ENCODE results near the gene PLCD3.
A peak's percentile ranks its signal among the peaks of the same experiment; 100 is the strongest.

The PLCD3 gene

GRCh38 chr17:45172232-45172540, 39.9 kb upstream of the PLCD3 start:
- H3K9me3 ChIP-seq (ENCODE audit: control insufficient read depth, low read length), result no peaks in the 10 kb centered on the region
- peak overlapping the region; percentile 8 for H2AFZ ChIP-seq (ENCODE audit: low read depth, low read length)
- H3K23ac ChIP-seq (ENCODE audit: low read length in 2 of 2), result no peak overlapping the region
- H2BK12ac ChIP-seq (ENCODE audit: low read length in 2 of 2), result peak overlapping the region; percentile 34 to 67
- H3K36me3 ChIP-seq (ENCODE audit: control insufficient read depth in 1 of 2, insufficient read depth in 2 of 2, low read depth in 1 of 2, low read length in 2 of 2), result peaks cover 9 to 13% of the 10 kb centered on the region in 2 experiments
- no peaks in the 10 kb centered on the region for H3K79me1 ChIP-seq (replicated peaks; ENCODE audit: low read length, poor library complexity, severe bottlenecking)
- peak overlapping the region; percentile 87 for H2BK15ac ChIP-seq (ENCODE audit: low read depth, poor library complexity, severe bottlenecking)
- no peak overlapping the region for H3K4me2 ChIP-seq (ENCODE audit: low read length, poor library complexity, severe bottlenecking)
- H3K27me3 ChIP-seq (ENCODE audit: control insufficient read depth in 1 of 2, insufficient read depth in 1 of 2, low read length in 2 of 2), result no peaks in the 10 kb centered on the region
- DNase-seq, result no peak
- H3K4me1 ChIP-seq (ENCODE audit: control insufficient read depth, insufficient read depth, low read depth, low read length), result peaks cover 32% of the 10 kb centered on the region
- peak overlapping the region in 1 of 2 experiments; percentile 79 for H3K4me3 ChIP-seq (ENCODE audit: insufficient read depth in 1 of 2, low read depth in 1 of 2, low read length in 2 of 2)
- peak overlapping the region; percentile 24 for H2BK120ac ChIP-seq (ENCODE audit: low read depth, low read length)
- 91% methylated on average over 5 of the region's 5 CpGs for WGBS
- peak overlapping the region; percentile 94 for H3K9ac ChIP-seq (ENCODE audit: low read length)
- H2BK5ac ChIP-seq (ENCODE audit: low read depth, low read length, poor library complexity, severe bottlenecking), result peak overlapping the region; percentile 88
- H4K91ac ChIP-seq (ENCODE audit: low read length), result peak overlapping the region; percentile 77
- peak overlapping the region; percentile 5 to 78 for H3K4ac ChIP-seq (ENCODE audit: low read depth in 1 of 2, low read length in 2 of 2)
- peak overlapping the region; percentile 81 for H3K27ac ChIP-seq (ENCODE audit: low read length, poor library complexity, severe bottlenecking)
- peak overlapping the region; percentile 71 to 88 for H3K18ac ChIP-seq (ENCODE audit: low read depth in 1 of 2, low read length in 2 of 2)
- H3K14ac ChIP-seq (ENCODE audit: low read length in 2 of 2), result no peak overlapping the region
- peak overlapping the region; percentile 70 for H2AK5ac ChIP-seq (ENCODE audit: low read length, severe bottlenecking)
- peak overlapping the region; percentile 97 for H4K8ac ChIP-seq (ENCODE audit: low read length)

GRCh38 chr17:45171338-45172231, 39.3 kb upstream of the PLCD3 start:
- no peaks in the 10 kb centered on the region for H3K27me3 ChIP-seq (ENCODE audit: control insufficient read depth in 1 of 2, insufficient read depth in 1 of 2, low read length in 2 of 2)
- H3K4me2 ChIP-seq (ENCODE audit: low read length, poor library complexity, severe bottlenecking), result peak overlapping the region; percentile 38
- WGBS, result 61% methylated on average over 15 of the region's 20 CpGs
- H3K4ac ChIP-seq (ENCODE audit: low read depth in 1 of 2, low read length in 2 of 2), result peak overlapping the region; percentile 34 to 78
- peak overlapping the region; percentile 91 for H2BK15ac ChIP-seq (ENCODE audit: low read depth, poor library complexity, severe bottlenecking)
- peak overlapping the region; percentile 88 for H2BK5ac ChIP-seq (ENCODE audit: low read depth, low read length, poor library complexity, severe bottlenecking)
- H3K18ac ChIP-seq (ENCODE audit: low read depth in 1 of 2, low read length in 2 of 2), result peak overlapping the region; percentile 71 to 88
- H4K8ac ChIP-seq (ENCODE audit: low read length), result peak overlapping the region; percentile 97
- no peaks in the 10 kb centered on the region for H3K9me3 ChIP-seq (ENCODE audit: control insufficient read depth, low read length)
- H2BK120ac ChIP-seq (ENCODE audit: low read depth, low read length), result peak overlapping the region; percentile 44
- peaks cover 32% of the 10 kb centered on the region for H3K4me1 ChIP-seq (ENCODE audit: control insufficient read depth, insufficient read depth, low read depth, low read length)
- no peak overlapping the region for H3K23ac ChIP-seq (ENCODE audit: low read length in 2 of 2)
- peak overlapping the region in 1 of 2 experiments; percentile 67 for H2BK12ac ChIP-seq (ENCODE audit: low read length in 2 of 2)
- peak overlapping the region; percentile 81 for H3K27ac ChIP-seq (ENCODE audit: low read length, poor library complexity, severe bottlenecking)
- H3K14ac ChIP-seq (ENCODE audit: low read length in 2 of 2), result no peak overlapping the region
- peak overlapping the region; percentile 20 for H2AFZ ChIP-seq (ENCODE audit: low read depth, low read length)
- peaks cover 9 to 13% of the 10 kb centered on the region in 2 experiments for H3K36me3 ChIP-seq (ENCODE audit: control insufficient read depth in 1 of 2, insufficient read depth in 2 of 2, low read depth in 1 of 2, low read length in 2 of 2)
- H3K79me1 ChIP-seq (replicated peaks; ENCODE audit: low read length, poor library complexity, severe bottlenecking), result no peaks in the 10 kb centered on the region
- no peak for DNase-seq
- peak overlapping the region; percentile 70 for H2AK5ac ChIP-seq (ENCODE audit: low read length, severe bottlenecking)
- peak overlapping the region in 1 of 2 experiments; percentile 79 for H3K4me3 ChIP-seq (ENCODE audit: insufficient read depth in 1 of 2, low read depth in 1 of 2, low read length in 2 of 2)
- peak overlapping the region; percentile 94 for H3K9ac ChIP-seq (ENCODE audit: low read length)
- peak overlapping the region; percentile 77 for H4K91ac ChIP-seq (ENCODE audit: low read length)

GRCh38 chr17:45170931-45171337, 38.6 kb upstream of the PLCD3 start:
- Histone ChIP-seq H3K27ac (ENCODE audit: low read length, poor library complexity, severe bottlenecking) (peak overlapping the region; percentile 81), H2BK5ac (ENCODE audit: low read depth, low read length, poor library complexity, severe bottlenecking) (peak overlapping the region; percentile 88), H2BK12ac (ENCODE audit: low read length in 2 of 2) (peak overlapping the region in 1 of 2 experiments; percentile 33), H4K8ac (ENCODE audit: low read length) (peak overlapping the region; percentile 97), H3K27me3 (ENCODE audit: control insufficient read depth in 1 of 2, insufficient read depth in 1 of 2, low read length in 2 of 2) (no peaks in the 10 kb centered on the region), H3K23ac (ENCODE audit: low read length in 2 of 2) (no peak overlapping the region), H3K36me3 (ENCODE audit: control insufficient read depth in 1 of 2, insufficient read depth in 2 of 2, low read depth in 1 of 2, low read length in 2 of 2) (peaks cover 9 to 13% of the 10 kb centered on the region in 2 experiments), H3K4me3 (ENCODE audit: insufficient read depth in 1 of 2, low read depth in 1 of 2, low read length in 2 of 2) (peak overlapping the region in 1 of 2 experiments; percentile 79), H3K4me2 (ENCODE audit: low read length, poor library complexity, severe bottlenecking) (peak overlapping the region; percentile 23), H3K9me3 (ENCODE audit: control insufficient read depth, low read length) (no peaks in the 10 kb centered on the region), H3K9ac (ENCODE audit: low read length) (peak overlapping the region; percentile 94), H3K79me1 (replicated peaks; ENCODE audit: low read length, poor library complexity, severe bottlenecking) (no peaks in the 10 kb centered on the region), H3K14ac (ENCODE audit: low read length in 2 of 2) (no peak overlapping the region), H3K18ac (ENCODE audit: low read depth in 1 of 2, low read length in 2 of 2) (peak overlapping the region; percentile 71 to 81), H2AFZ (ENCODE audit: low read depth, low read length) (no peak overlapping the region), H2BK120ac (ENCODE audit: low read depth, low read length) (no peak overlapping the region), H4K91ac (ENCODE audit: low read length) (peak overlapping the region; percentile 23), H2AK5ac (ENCODE audit: low read length, severe bottlenecking) (peak overlapping the region; percentile 70), H3K4me1 (ENCODE audit: control insufficient read depth, insufficient read depth, low read depth, low read length) (peaks cover 30% of the 10 kb centered on the region), H3K4ac (ENCODE audit: low read depth in 1 of 2, low read length in 2 of 2) (peak overlapping the region in 1 of 2 experiments; percentile 29), H2BK15ac (ENCODE audit: low read depth, poor library complexity, severe bottlenecking) (no peak overlapping the region)
- peak; percentile 71 for DNase-seq
- 79% methylated on average over 5 of the region's 5 CpGs for WGBS

GRCh38 chr17:45170280-45170930, 38.1 kb upstream of the PLCD3 start:
- H3K4me1 ChIP-seq (ENCODE audit: control insufficient read depth, insufficient read depth, low read depth, low read length), result peaks cover 30% of the 10 kb centered on the region
- no peak overlapping the region for H3K4me3 ChIP-seq (ENCODE audit: insufficient read depth in 1 of 2, low read depth in 1 of 2, low read length in 2 of 2)
- no peak overlapping the region for H3K23ac ChIP-seq (ENCODE audit: low read length in 2 of 2)
- H3K4ac ChIP-seq (ENCODE audit: low read depth in 1 of 2, low read length in 2 of 2), result peak overlapping the region in 1 of 2 experiments; percentile 12
- H2BK12ac ChIP-seq (ENCODE audit: low read length in 2 of 2), result no peak overlapping the region
- peak overlapping the region; percentile 70 for H2AK5ac ChIP-seq (ENCODE audit: low read length, severe bottlenecking)
- peak overlapping the region; percentile 23 for H4K91ac ChIP-seq (ENCODE audit: low read length)
- H3K9ac ChIP-seq (ENCODE audit: low read length), result peak overlapping the region; percentile 94
- no peak overlapping the region for H2BK15ac ChIP-seq (ENCODE audit: low read depth, poor library complexity, severe bottlenecking)
- no peaks in the 10 kb centered on the region for H3K79me1 ChIP-seq (replicated peaks; ENCODE audit: low read length, poor library complexity, severe bottlenecking)
- no peak overlapping the region for H2AFZ ChIP-seq (ENCODE audit: low read depth, low read length)
- WGBS, result 87% methylated on average over 9 of the region's 12 CpGs
- no peak overlapping the region for H3K18ac ChIP-seq (ENCODE audit: low read depth in 1 of 2, low read length in 2 of 2)
- DNase-seq, result no peak
- peaks cover 9 to 13% of the 10 kb centered on the region in 2 experiments for H3K36me3 ChIP-seq (ENCODE audit: control insufficient read depth in 1 of 2, insufficient read depth in 2 of 2, low read depth in 1 of 2, low read length in 2 of 2)
- no peaks in the 10 kb centered on the region for H3K9me3 ChIP-seq (ENCODE audit: control insufficient read depth, low read length)
- peak overlapping the region in 1 of 2 experiments; percentile 38 for H3K14ac ChIP-seq (ENCODE audit: low read length in 2 of 2)
- H3K27ac ChIP-seq (ENCODE audit: low read length, poor library complexity, severe bottlenecking), result peak overlapping the region; percentile 81
- peak overlapping the region; percentile 54 for H4K8ac ChIP-seq (ENCODE audit: low read length)
- H3K4me2 ChIP-seq (ENCODE audit: low read length, poor library complexity, severe bottlenecking), result no peak overlapping the region
- no peak overlapping the region for H2BK5ac ChIP-seq (ENCODE audit: low read depth, low read length, poor library complexity, severe bottlenecking)
- H2BK120ac ChIP-seq (ENCODE audit: low read depth, low read length), result no peak overlapping the region
- no peaks in the 10 kb centered on the region for H3K27me3 ChIP-seq (ENCODE audit: control insufficient read depth in 1 of 2, insufficient read depth in 1 of 2, low read length in 2 of 2)

All from mesenchymal stem cell (in vitro differentiated cells and primary cell).